ENCODE results near the gene LOXL1.
A peak's percentile ranks its signal among the peaks of the same experiment; 100 is the strongest.

DNA sequence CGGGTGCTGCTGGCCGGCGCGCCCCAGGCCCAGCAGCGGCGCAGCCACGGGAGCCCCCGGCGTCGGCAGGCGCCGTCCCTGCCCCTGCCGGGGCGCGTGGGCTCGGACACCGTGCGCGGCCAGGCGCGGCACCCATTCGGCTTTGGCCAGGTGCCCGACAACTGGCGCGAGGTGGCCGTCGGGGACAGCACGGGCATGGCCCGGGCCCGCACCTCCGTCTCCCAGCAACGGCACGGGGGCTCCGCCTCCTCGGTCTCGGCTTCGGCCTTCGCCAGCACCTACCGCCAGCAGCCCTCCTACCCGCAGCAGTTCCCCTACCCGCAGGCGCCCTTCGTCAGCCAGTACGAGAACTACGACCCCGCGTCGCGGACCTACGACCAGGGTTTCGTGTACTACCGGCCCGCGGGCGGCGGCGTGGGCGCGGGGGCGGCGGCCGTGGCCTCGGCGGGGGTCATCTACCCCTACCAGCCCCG lies 777 bp downstream of the LOXL1 start:
- no peak for TF ChIP-seq TAF1 (IDR thresholded peaks at IDR 0.05; ENCODE audit: low read depth)
- peak; percentile 17 for TF ChIP-seq EP300 (IDR thresholded peaks at IDR 0.05; ENCODE audit: borderline replicate concordance)
